Measurements from ENCODE around the gene MT1B.

MT1B gene
- 0 reads per million in 4 experiments for total RNA-seq

DNA sequence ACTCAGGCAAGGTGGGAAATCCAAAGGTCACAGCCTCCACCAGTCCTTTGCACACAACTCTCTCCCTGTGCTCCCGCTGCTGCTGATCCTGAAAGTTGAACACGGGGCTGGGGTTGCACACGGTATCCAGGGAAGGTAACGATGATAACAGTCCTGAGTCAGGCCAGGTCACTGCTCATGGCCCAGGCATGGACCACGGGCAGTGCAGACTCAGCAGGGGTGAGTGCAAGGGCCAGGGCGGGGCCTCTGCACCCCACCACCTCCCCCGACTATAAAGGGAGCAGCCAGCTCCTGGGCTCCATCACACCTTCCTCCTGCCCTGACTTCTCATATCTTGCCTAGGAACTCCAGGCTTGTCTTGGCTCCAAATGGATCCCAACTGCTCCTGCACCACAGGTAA lies at the start of gene MT1B:
TSS of gene MT1B (plus strand) at position 301 of the 400 bp plus-strand sequence. CDS start at position 369, 68 bp downstream.
- no peak for DNase-seq

DNA sequence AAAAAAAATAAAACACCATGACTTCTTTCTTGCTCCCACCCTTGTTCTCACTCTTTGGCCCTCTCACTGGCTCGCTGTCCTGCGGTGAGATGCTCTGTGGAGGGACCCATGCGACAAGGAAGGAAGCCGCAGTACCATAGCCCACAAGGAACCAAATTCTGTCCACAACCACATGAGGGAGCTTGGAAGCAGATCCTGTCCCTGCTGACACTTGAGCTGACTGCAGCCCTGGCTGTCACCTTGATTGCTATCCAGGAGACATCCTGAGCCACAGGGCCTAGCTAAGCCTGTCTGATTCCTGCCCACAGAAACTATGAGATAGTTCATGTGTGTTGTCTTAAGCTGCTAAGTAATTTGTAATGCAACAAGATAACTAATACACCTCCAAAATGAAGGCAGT lies 48.1 kb upstream of the MT1B start:
- DNase-seq: no peak

- DNase-seq: no peak
Observed at GRCh38 chr16:56604966-56605365, 46.7 kb upstream of the MT1B start.

GRCh38 chr16:56605475-56605874 lies 46.2 kb upstream of the MT1B start:
- DNase-seq: no peak

GRCh38 chr16:56606071-56606475 lies 45.6 kb upstream of the MT1B start:
- DNase-seq: no peak

- no peak for DNase-seq
Observed at GRCh38 chr16:56606476-56607108, 45.1 kb upstream of the MT1B start.

DNA sequence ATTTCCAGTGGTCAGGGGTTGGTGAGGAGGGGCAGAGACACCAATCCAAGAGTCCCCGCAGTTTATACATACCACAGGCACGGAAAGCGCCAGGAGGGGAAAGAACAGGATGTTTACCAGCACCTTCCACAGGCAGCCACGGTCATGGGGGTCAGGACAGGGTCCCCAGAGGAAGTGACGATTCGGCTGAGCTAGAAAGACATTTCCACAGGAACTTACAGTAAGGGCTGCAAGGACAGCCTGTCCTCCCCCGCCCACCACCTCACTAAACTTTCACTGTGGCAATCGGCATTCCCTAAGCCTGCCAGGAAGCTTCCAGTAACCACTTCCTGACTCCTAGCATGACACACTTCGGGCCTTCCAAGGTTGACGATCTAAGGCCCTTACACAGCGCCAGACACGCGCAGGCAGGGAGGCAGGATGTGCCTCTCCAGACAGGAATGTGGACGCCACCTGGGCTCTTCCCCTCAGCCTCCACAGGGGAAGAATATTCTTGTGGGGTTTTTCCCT lies 44.5 kb upstream of the MT1B start:
- DNase-seq: no peak

DNA sequence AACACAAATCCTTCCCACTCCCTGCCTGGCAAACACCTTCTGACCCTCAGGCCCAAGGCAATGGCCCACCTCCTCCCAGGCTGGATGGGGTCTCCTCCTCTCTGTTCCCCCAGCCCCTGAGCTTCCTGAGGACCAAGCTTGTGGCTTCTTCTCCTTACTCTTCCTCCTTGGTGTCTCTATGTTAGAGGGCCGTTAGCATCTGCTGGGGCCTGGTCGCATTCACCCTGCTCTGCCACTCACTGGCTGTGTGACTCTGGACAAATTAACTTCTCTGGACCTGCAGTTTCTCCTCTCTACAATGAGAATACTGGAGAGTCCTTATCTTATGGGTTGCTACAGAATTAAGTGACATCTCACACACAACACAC lies 44.0 kb upstream of the MT1B start:
- no peak for DNase-seq

GRCh38 chr16:56608043-56608875 lies 43.4 kb upstream of the MT1B start, which contains the start of gene MT2A:
Gene MT2A (plus strand): TSS chr16:56608584. CDS start chr16:56608656, 72 bp downstream.
- peak; percentile 71 for DNase-seq

- no peak for DNase-seq
Observed at GRCh38 chr16:56608876-56609462, 42.7 kb upstream of the MT1B start.

GRCh38 chr16:56609463-56609921 lies 42.2 kb upstream of the MT1B start:
- DNase-seq: peak; percentile 52

DNA sequence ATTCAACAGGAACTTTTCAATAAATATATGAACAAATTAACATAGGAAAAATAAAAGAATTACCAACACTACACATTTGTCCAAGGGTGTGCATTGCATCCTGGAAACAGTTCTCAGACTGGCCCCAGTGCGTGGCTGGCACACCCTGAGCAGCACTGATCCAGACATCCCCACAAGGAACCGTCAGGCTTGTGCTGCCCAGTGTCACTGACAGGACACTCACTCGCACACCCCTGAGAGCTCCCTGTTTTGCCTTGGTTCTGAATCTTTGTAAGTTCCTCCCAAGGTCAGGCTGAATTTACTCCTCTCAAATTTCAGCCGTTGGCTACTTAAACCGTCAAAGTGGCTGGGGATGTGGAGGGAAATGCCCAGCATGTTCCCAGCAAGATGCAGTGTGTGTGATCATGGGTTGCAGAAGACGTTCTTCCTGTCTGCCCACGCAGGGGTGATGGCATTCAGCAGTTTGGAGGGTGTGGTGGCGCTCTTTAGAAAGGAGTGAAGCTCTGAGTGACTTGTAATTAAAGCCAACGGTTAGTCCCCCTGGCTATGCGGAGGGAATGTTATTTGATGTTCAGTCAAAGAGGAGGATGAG lies 41.6 kb upstream of the MT1B start:
- peak; percentile 44 for DNase-seq

DNA sequence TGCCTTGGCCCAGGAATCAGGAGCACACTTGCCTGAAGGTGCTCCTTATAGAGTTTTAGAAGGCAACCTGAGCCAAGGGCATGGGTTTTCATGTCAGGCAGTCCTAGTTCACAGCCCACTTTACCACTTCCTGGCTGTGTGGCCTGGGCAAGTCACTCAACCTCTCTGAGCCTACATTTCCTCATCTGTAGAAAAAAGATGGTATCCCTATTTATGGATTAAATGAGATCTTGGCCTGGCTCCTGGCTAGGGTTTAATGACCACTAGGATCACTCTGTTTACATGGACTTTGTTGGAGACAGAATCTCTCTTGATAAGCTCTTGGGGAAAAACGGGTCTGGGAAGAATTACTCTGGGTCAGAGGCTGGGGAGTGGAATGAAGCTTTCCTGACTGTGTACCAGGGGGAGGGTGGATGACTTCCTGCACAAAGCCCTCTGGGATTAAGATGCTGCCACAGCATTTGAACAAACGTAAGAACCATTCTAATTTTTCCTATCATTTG lies 41.0 kb upstream of the MT1B start:
- DNase-seq: no peak

DNA sequence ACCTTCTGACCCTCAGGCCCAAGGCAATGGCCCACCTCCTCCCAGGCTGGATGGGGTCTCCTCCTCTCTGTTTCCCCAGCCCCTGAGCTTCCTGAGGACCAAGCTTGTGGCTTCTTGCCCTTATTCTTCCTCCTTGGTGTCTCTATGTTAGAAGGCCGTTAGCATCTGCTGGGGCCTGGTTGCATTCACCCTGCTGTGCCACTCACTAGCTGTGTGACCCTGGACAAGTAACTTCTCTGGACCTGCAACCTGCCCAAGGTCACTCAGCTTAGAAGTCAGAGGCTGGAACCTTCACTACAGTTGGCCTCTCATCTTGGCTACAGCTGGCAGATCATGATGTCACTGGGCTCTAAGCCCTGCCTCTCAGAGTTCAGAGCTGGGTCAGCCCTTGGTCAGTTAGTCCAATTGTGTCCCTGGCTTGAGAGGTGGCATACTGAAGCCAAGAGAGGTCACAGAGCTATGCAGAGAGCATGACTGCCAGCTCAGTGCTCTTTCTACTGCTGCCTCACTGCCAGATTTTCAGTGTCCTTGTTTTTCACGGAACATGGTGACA lies 40.3 kb upstream of the MT1B start:
- DNase-seq: no peak

DNA sequence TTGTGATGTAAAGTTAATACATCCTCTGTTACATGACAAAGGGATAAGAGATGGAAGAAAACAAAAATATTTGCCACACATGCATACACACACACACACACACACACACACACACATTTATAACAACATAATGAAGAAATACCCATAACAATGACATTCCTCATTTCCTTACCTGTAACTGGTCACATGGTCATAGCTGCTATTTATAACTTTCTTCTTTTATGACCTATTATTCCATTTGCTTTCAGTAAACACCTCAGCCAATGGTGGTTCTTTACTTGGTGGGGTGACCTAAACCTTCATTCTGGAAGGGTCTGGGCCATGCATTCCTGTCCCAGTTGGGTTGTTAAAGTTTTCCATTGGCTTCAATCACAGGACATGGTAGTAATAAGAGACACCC lies 38.0 kb upstream of the MT1B start:
- DNase-seq: no peak

- DNase-seq: no peak
Observed at GRCh38 chr16:56614549-56614991, 37.1 kb upstream of the MT1B start.

GRCh38 chr16:56615353-56615752 lies 36.3 kb upstream of the MT1B start:
- no peak for DNase-seq

DNA sequence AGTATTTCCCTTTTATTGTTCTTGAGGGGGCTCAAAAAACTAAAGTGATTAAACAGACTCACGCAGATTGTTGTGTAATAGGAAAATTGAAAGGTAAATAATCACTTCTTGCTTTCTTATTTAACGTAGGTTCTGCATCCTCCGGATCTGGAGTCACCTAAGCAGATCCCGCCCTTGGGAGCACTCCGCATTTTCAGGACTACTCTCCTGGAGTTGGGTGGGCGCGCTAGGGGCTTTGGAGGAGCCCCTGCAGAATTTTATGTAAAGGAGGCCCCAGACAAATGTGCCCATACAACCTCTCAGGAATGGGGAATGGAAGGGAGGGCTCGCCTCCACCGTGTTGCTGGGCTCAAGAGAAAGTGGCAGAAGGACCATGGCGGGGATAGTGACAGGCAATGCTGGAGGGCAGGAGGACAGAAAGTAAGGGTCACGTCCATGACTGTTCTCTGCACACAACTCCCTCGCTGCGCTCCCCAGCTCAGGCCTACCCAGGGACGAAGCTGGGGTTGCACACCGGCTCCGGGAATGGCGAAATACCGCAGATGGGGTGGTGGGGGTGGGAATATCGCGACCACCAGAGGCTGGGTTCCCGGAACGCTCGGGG lies 35.0 kb upstream of the MT1B start:
- DNase-seq: no peak

DNA sequence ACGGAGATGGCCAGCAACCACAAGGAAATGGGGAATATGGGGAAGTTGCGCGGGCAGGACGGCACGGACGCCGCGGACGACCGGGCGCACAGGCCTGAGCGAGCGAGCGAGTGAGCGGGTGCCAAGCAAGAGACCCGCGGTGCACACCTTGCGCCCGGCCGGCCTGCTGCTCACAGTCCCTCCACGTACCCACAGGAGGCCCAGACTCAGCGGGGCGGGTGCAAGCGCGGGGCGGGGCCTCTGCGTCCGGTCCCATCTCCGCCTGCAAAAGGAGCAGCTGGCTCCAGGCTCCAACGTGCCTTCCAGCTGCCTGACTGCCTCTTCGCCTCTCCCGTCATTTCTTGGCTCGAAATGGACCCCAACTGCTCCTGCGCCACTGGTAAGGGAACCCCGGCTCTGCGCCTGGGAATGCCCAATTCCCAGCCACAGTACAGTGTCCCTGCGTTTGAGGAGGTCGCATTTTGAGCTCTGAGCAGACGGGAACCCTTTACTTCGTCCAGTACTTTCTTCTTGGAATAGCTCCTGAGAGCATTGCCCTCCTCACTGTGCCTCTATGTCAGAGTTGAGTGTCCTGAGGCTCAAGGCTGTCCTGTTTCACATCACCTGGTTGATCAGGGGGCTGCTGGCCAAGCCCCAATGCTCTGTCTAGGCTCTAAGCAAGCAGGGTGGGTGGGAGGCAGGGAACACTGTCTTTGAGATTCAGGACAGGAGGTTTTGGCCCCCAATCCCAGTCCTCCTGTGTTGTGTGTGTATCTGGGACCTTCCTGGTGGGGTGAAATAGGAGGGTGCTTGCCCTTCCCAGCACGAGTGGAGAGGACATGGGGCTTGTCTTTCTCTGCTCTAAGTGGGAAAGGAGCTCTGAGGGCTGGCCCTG lies 34.2 kb upstream of the MT1B start:
- DNase-seq: peak; percentile 14

GRCh38 chr16:56618138-56618537 lies 33.5 kb upstream of the MT1B start:
- no peak for DNase-seq

GRCh38 chr16:56620339-56620897 lies 31.3 kb upstream of the MT1B start:
- no peak for DNase-seq

Data from effector CD8-positive, alpha-beta T cell (primary cell).